NB4 (cell line): ENCODE results near the gene NRIP1.

Experiments used
- MAX ChIP-seq: IDR thresholded peaks from 2 replicates; pipeline ENCODE4 v1.6.1; 2011; ENCODE audit warnings: low read depth, low read length
- MYC ChIP-seq: IDR thresholded peaks from 2 replicates; pipeline ENCODE4 v1.6.1; 2011; ENCODE audit warnings: low read depth, low read length
- POLR2A ChIP-seq: IDR thresholded peaks from 2 replicates; pipeline ENCODE4 v1.6.1; 2011; ENCODE audit warnings: mild to moderate bottlenecking; ENCODE audit not compliant: insufficient read length; ENCODE audit errors: extremely low read depth
- TF ChIP-seq, protein P1 (sequence below): IDR thresholded peaks from one replicate; pipeline ENCODE4 v1.5.1; 2012; ENCODE audit warnings: low read depth, low read length

DNA sequence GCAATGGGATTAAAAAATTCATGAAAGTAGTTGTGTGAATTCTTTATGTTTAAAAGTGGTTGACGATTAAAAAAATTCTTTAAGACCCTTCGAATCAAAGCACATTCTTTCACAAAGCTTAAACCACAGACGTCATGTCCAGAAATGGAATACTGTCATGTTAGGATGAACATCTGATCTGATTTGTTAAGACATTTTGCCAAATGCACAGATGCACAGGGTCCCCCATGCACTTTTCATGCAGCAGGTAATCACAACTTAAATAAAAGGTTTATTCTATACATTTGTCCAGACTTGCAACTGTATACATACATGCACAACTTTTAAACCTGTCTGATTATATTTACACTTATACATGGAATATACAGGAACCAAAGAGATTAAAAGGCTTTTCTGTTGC, 103.3 kb downstream of the NRIP1 start:
- no peak for TF ChIP-seq POLR2A
- TF ChIP-seq, protein P1, sequence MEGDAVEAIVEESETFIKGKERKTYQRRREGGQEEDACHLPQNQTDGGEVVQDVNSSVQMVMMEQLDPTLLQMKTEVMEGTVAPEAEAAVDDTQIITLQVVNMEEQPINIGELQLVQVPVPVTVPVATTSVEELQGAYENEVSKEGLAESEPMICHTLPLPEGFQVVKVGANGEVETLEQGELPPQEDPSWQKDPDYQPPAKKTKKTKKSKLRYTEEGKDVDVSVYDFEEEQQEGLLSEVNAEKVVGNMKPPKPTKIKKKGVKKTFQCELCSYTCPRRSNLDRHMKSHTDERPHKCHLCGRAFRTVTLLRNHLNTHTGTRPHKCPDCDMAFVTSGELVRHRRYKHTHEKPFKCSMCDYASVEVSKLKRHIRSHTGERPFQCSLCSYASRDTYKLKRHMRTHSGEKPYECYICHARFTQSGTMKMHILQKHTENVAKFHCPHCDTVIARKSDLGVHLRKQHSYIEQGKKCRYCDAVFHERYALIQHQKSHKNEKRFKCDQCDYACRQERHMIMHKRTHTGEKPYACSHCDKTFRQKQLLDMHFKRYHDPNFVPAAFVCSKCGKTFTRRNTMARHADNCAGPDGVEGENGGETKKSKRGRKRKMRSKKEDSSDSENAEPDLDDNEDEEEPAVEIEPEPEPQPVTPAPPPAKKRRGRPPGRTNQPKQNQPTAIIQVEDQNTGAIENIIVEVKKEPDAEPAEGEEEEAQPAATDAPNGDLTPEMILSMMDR: no peak
- no peak for TF ChIP-seq MAX
- no peak for TF ChIP-seq MYC
